A549 (cell line): ENCODE results near the gene ABCA13. TPM values are rescaled to one million over a fixed set of nuclear protein-coding genes. Genes with fewer than 3 reads are reported as not detected.

ENCODE experiments used
- ATAC-seq, 2 experiments: fragments of 200-7000 bp in 1 of 2; fragments of >200 bp in 1 of 2; cut with Nextera tagmentation in 1 of 2; cut with Tn5 transposase in 1 of 2; 3 replicates each; pipeline versions ENCODE4 v1.8.0 to v1.9.1; 2018 to 2020; ENCODE audit warnings: mild to moderate bottlenecking in 1 of 2, moderate library complexity in 1 of 2
- CTCF ChIA-PET: fragments of 300-600 bp; sonication (Branson Sonifier 250); formaldehyde crosslinking; extraction: SDS; loops from one replicate; lab custom pipeline; 2021; ENCODE audit warnings: antibody characterized with exemption, inconsistent platforms; lab: Yijun Ruan, JAX
- POLR2A ChIA-PET: fragments of 350-600 bp; formaldehyde crosslinking; extraction: SDS; loops from one replicate; lab custom pipeline; 2021; ENCODE audit warnings: antibody characterized with exemption, inconsistent platforms; lab: Yijun Ruan, JAX
- DNase-seq, 2 experiments: peaks; one replicate each; pipeline versions ENCODE4 v3.0.0 to v3.0.0-alpha.2; 2011 to 2016; ENCODE audit warnings: low read depth in 1 of 2, low spot score in 1 of 2
- FAIRE-seq: peaks from 2 replicates; lab custom pipeline; 2011; peaks lifted over from hg19 to GRCh38; lab: Jason Lieb, UNC
- H3K27ac ChIP-seq, 2 experiments: fragments of >200 bp; sonication (Bioruptor Twin); formaldehyde crosslinking; 3 replicates each; pipeline ENCODE4 v1.5.1; 2016 to 2017
- H3K4me1 ChIP-seq: fragments of >200 bp; sonication (Bioruptor Twin); formaldehyde crosslinking; 3 replicates; pipeline ENCODE4 v1.6.1; 2016
- H3K4me2 ChIP-seq: fragments of >200 bp; sonication (Bioruptor Twin); formaldehyde crosslinking; 3 replicates; pipeline ENCODE4 v1.6.1; 2016
- H3K4me3 ChIP-seq: fragments of >200 bp; sonication (Bioruptor Twin); formaldehyde crosslinking; 3 replicates; pipeline ENCODE4 v1.5.1; 2016
- H3K9me3 ChIP-seq: fragments of >200 bp; sonication (Bioruptor Twin); formaldehyde crosslinking; 3 replicates; pipeline ENCODE4 v1.6.1; 2016
- BCL3 ChIP-seq: fragments of >200 bp; sonication (Bioruptor Twin); formaldehyde crosslinking; IDR thresholded peaks from 3 replicates; pipeline ENCODE4 v1.6.1; 2016
- CBX8 ChIP-seq: fragments of 200-600 bp; sonication (generic); IDR thresholded peaks from 2 replicates; pipeline ENCODE4 v1.6.1; 2016
- CHD4 ChIP-seq: fragments of 200-600 bp; sonication (generic); IDR thresholded peaks from 2 replicates; pipeline ENCODE4 v1.6.1; 2016; ENCODE audit warnings: antibody characterized with exemption, mild to moderate bottlenecking, borderline replicate concordance
- EHF ChIP-seq: fragments of 250-450 bp; sonication (Bioruptor Pico); IDR thresholded peaks from 2 replicates; pipeline ENCODE4 v1.5.0; 2020; ENCODE audit warnings: mild to moderate bottlenecking
- ELK1 ChIP-seq: fragments of 150-350 bp; IDR thresholded peaks from 2 replicates; pipeline ENCODE4 v1.6.1; 2014; ENCODE audit warnings: low read depth, mild to moderate bottlenecking, low read length
- ESRRA ChIP-seq: fragments of 150-350 bp; IDR thresholded peaks from 2 replicates; pipeline ENCODE4 v1.6.1; 2014; ENCODE audit warnings: mild to moderate bottlenecking, low read length, borderline replicate concordance
- FOSL2 ChIP-seq, 2 experiments: fragments of 450-650 bp in 1 of 2; fragments of >200 bp in 1 of 2; sonication (Bioruptor Twin) in 1 of 2; formaldehyde crosslinking; IDR thresholded peaks; 2 replicates each; pipeline versions ENCODE4 v1.5.0 to v1.6.1; 2016 to 2020; ENCODE audit warnings: mild to moderate bottlenecking in 1 of 2, moderate library complexity in 1 of 2
- FOXS1 ChIP-seq: fragments of 250-450 bp; sonication (Bioruptor Pico); IDR thresholded peaks from 2 replicates; pipeline ENCODE4 v1.5.0; 2020; ENCODE audit warnings: mild to moderate bottlenecking, moderate library complexity
- HDAC2 ChIP-seq: fragments of 200-600 bp; sonication (generic); IDR thresholded peaks from 2 replicates; pipeline ENCODE4 v1.6.1; 2016
- HES2 ChIP-seq: fragments of >200 bp; sonication (Bioruptor Twin); formaldehyde crosslinking; IDR thresholded peaks from 2 replicates; pipeline ENCODE4 v1.6.1; 2016
- HEYL ChIP-seq: fragments of 250-450 bp; sonication (Bioruptor Pico); IDR thresholded peaks from 2 replicates; pipeline ENCODE4 v1.8.0; 2021; ENCODE audit warnings: mild to moderate bottlenecking, moderate library complexity
- HOXB13 ChIP-seq: fragments of 250-450 bp; sonication (Bioruptor Pico); IDR thresholded peaks from 2 replicates; pipeline ENCODE4 v1.5.0; 2020; ENCODE audit warnings: low read depth, mild to moderate bottlenecking, moderate library complexity
- HOXB5 ChIP-seq: fragments of 250-450 bp; sonication (Bioruptor Pico); IDR thresholded peaks from 2 replicates; pipeline ENCODE4 v1.5.0; 2020; ENCODE audit warnings: mild to moderate bottlenecking, moderate library complexity
- KDM5A ChIP-seq: fragments of 200-600 bp; sonication (generic); IDR thresholded peaks from 2 replicates; pipeline ENCODE4 v1.6.1; 2016; ENCODE audit warnings: antibody characterized with exemption, mild to moderate bottlenecking
- MYC ChIP-seq: IDR thresholded peaks from 2 replicates; pipeline ENCODE4 v1.6.1; 2012; ENCODE audit warnings: mild to moderate bottlenecking, inconsistent platforms, low read length, improper control_type of control experiment, borderline replicate concordance
- NFE2L2 ChIP-seq: fragments of 150-350 bp; conservative IDR thresholded peaks from 2 replicates; pipeline ENCODE4 v1.6.1; 2014; ENCODE audit warnings: low read length
- NR3C1 ChIP-seq: fragments of >200 bp; sonication (Bioruptor Twin); formaldehyde crosslinking; IDR thresholded peaks from 3 replicates; pipeline ENCODE4 v1.6.1; 2017
- PBX3 ChIP-seq: IDR thresholded peaks from 2 replicates; pipeline ENCODE4 v1.6.1; 2012
- POLR2AphosphoS2 ChIP-seq: conservative IDR thresholded peaks from 2 replicates; pipeline ENCODE4 v1.6.1; 2012; ENCODE audit warnings: low read length, improper control_type of control experiment, inconsistent platforms
- RCOR1 ChIP-seq: fragments of 150-350 bp; IDR thresholded peaks from 2 replicates; pipeline ENCODE4 v1.6.1; 2014; ENCODE audit warnings: antibody characterized with exemption, low read length, low read depth
- RNF2 ChIP-seq: fragments of 200-600 bp; sonication (generic); IDR thresholded peaks from 2 replicates; pipeline ENCODE4 v1.6.1; 2016; ENCODE audit warnings: low read depth, mild to moderate bottlenecking, antibody characterized with exemption, moderate library complexity, borderline replicate concordance
- TP53 ChIP-seq: fragments of 250-450 bp; sonication (Bioruptor Pico); IDR thresholded peaks from 2 replicates; pipeline ENCODE4 v1.5.0; 2021; ENCODE audit warnings: mild to moderate bottlenecking, moderate library complexity
- USF2 ChIP-seq: fragments of 450-650 bp; IDR thresholded peaks from 2 replicates; pipeline ENCODE4 v1.6.1; 2014; ENCODE audit warnings: antibody characterized with exemption
- ZC3H11A ChIP-seq: fragments of 450-650 bp; IDR thresholded peaks from 2 replicates; pipeline ENCODE4 v1.6.1; 2014; ENCODE audit warnings: antibody characterized with exemption, mild to moderate bottlenecking
- ZSCAN20 ChIP-seq: fragments of 250-450 bp; sonication (Bioruptor Pico); IDR thresholded peaks from 2 replicates; pipeline ENCODE4 v1.8.0; 2022; ENCODE audit warnings: mild to moderate bottlenecking, moderate library complexity
- WGBS: methylation state at CpG from one replicate; pipeline ENCODE4 v1.1.6; 2017; ENCODE audit errors: missing lambda C conversion rate; 5-methylcytosine and 5-hydroxymethylcytosine counted together
- polyA plus RNA-seq, 4 experiments: library from polyadenylated mRNA; depleted of rRNA in 3 of 4; stranded (reverse); fragments of >200 nt; fragmentation: RNase III in 1 of 4; extraction: RNeasy Plus Mini Kit Qiagen cat#74134 plus additional on column Dnase treatment in 1 of 4; gene quantifications; 2 replicates in 3 of 4; 3 replicates in 1 of 4; pipeline ENCODE4 v1.2.3, GENCODE V29; 2011 to 2017

ABCA13 gene
- polyA plus RNA-seq, 2 of the 4 experiments (the other 2 are of a cell fraction) = 0.01 TPM; not detected in 1

GRCh38 chr7:48365010-48365409 lies 193.8 kb downstream of the ABCA13 start:
- no peak for TF ChIP-seq HOXB5 (CRISPR knock-in tag)
- TF ChIP-seq ELK1 = no peak
- no peak for TF ChIP-seq CBX8
- TF ChIP-seq TP53 (CRISPR knock-in tag) = no peak
- no peak for TF ChIP-seq ESRRA
- TF ChIP-seq NR3C1 = no peak
- TF ChIP-seq RCOR1 = no peak
- TF ChIP-seq HOXB13 (CRISPR knock-in tag) = no peak
- no peak for FAIRE-seq
- Histone ChIP-seq H3K27ac (no peak overlapping the region), H3K9me3 (no peaks in the 10 kb centered on the region), H3K4me2 (no peak overlapping the region), H3K4me1 (no peaks in the 10 kb centered on the region), H3K4me3 (no peak overlapping the region)
- 0% methylated on average over 2 of the region's 2 CpGs for WGBS
- ChIA-PET POLR2A (no interaction called here), CTCF (interaction anchor here (1.3 to 1.7 kb wide), 2 partner anchors 11 to 66 kb away, joined by 3 to 4 read pairs; no protein-coding TSS in a partner anchor)
- ATAC-seq = no peak
- DNase-seq = no peak

- CTCF ChIA-PET = interaction anchor here (1.7 kb wide), 1 partner anchor 67 kb away, joined by 4 read pairs; no protein-coding TSS in a partner anchor
- under 1% methylated on average over 4 of the region's 4 CpGs for WGBS
- no peaks in the 10 kb centered on the region; the same call in 2 of the 3 replicates for H3K9me3 ChIP-seq
- no peak for FAIRE-seq
- POLR2A ChIA-PET = no interaction called here
- no peak overlapping the region for H3K4me2 ChIP-seq
- H3K4me3 ChIP-seq = no peak overlapping the region
- DNase-seq = no peak
- no peak for ATAC-seq
- no peak for TF ChIP-seq FOSL2 (IDR thresholded peaks at IDR 0.05)
- no peak for TF ChIP-seq FOSL2 (CRISPR knock-in tag; IDR thresholded peaks at IDR 0.05)
- TF ChIP-seq HES2 = no peak
- TF ChIP-seq POLR2AphosphoS2 = no peak
- no peak for TF ChIP-seq FOXS1 (CRISPR knock-in tag)
- no peak for TF ChIP-seq PBX3
- TF ChIP-seq RNF2 = no peak
- TF ChIP-seq CHD4 = no peak
- H3K27ac ChIP-seq = no peak overlapping the region
- H3K4me1 ChIP-seq = no peaks in the 10 kb centered on the region
Measured at GRCh38 chr7:48366096-48366495, 194.8 kb downstream of the ABCA13 start.

- no peak for FAIRE-seq
- CTCF ChIA-PET = no interaction called here
- POLR2A ChIA-PET = no interaction called here
Measured at GRCh38 chr7:48376263-48376662, 205.0 kb downstream of the ABCA13 start.

GRCh38 chr7:48380921-48381320 lies 209.7 kb downstream of the ABCA13 start:
- FAIRE-seq (no peak), ATAC-seq (no peak), DNase-seq (no peak)
- Histone ChIP-seq H3K27ac (no peak overlapping the region), H3K4me3 (no peak overlapping the region), H3K4me2 (no peak overlapping the region), H3K9me3 (no peaks in the 10 kb centered on the region), H3K4me1 (no peaks in the 10 kb centered on the region)
- CTCF ChIA-PET = no interaction called here
- 0% methylated on average over 1 of the region's 1 CpG for WGBS
- POLR2A ChIA-PET = no interaction called here
- TF ChIP-seq KDM5A (no peak), NFE2L2 (no peak), HES2 (no peak), BCL3 (no peak), HDAC2 (no peak), ZC3H11A (no peak), USF2 (no peak), ESRRA (no peak), ZSCAN20 (CRISPR knock-in tag) (no peak), HEYL (no peak), MYC (no peak), EHF (no peak)

More at GRCh38 chr7:48376263-48376662, 205.0 kb downstream of the ABCA13 start:
- no peak for TF ChIP-seq RCOR1
- DNase-seq (no peak), ATAC-seq (no peak)
- Histone ChIP-seq H3K4me1 (no peaks in the 10 kb centered on the region), H3K27ac (no peak overlapping the region), H3K4me3 (no peak overlapping the region), H3K9me3 (no peaks in the 10 kb centered on the region), H3K4me2 (no peak overlapping the region)
